ENCODE data around the gene PEX11G. TPM values are rescaled to one million over a fixed set of nuclear protein-coding genes. Genes with fewer than 3 reads are reported as not detected.

PEX11G gene
- total RNA-seq, 1 experiment from 2014 or later = 2.8 TPM

GRCh38 chr19:7513809-7514642 lies 25.2 kb upstream of the PEX11G start:
- no peak overlapping the region for H2BK5ac ChIP-seq (ENCODE audit: insufficient read length, low read length)
- peaks cover 14% of the 10 kb centered on the region for H3K27me3 Mint-ChIP-seq (ENCODE audit: low read depth)
- no peak overlapping the region for H4K8ac ChIP-seq (replicated peaks; ENCODE audit: insufficient read length, low read depth, low read length)
- H3K23me2 ChIP-seq (ENCODE audit: insufficient read length, low read depth, low read length, poor library complexity, severe bottlenecking) = peaks cover 8% of the 10 kb centered on the region
- H3K27ac ChIP-seq (ENCODE audit: insufficient read length, low read depth, low read length) = no peak overlapping the region
- no peak overlapping the region for H3K9ac ChIP-seq (ENCODE audit: extremely low read depth, insufficient read length, low read length)
- no peak overlapping the region for H2AK5ac ChIP-seq (ENCODE audit: insufficient read length, low read length)
- H2AFZ ChIP-seq (ENCODE audit: low read length) = no peak overlapping the region
- no peaks in the 10 kb centered on the region for H3K9me3 ChIP-seq (ENCODE audit: control insufficient read depth, low read depth, low read length)
- peaks cover 11 to 24% of the 10 kb centered on the region in 2 experiments for H3K4me1 Mint-ChIP-seq
- H3K4me1 ChIP-seq (ENCODE audit: insufficient read depth, low read length) = 0 out of 2 replicates have a peak, but pooled peaks cover 4% of the 10 kb centered on the region
- H3K23ac ChIP-seq (ENCODE audit: insufficient read length, low read depth, low read length) = no peak overlapping the region
- no peak overlapping the region for H3K4me2 ChIP-seq (ENCODE audit: insufficient read depth, insufficient read length, low read length)
- no peak overlapping the region for H2BK15ac ChIP-seq (ENCODE audit: low read depth, low read length)
- no peak overlapping the region for H3K4ac ChIP-seq (ENCODE audit: low read depth, low read length)
- no peaks in the 10 kb centered on the region for H4K20me1 ChIP-seq (ENCODE audit: control insufficient read depth, insufficient read depth, insufficient read length)
- H4K5ac ChIP-seq (ENCODE audit: insufficient read length, low read depth, low read length) = no peak overlapping the region
- no peak for DNase-seq
- no peak overlapping the region for H4K91ac ChIP-seq (ENCODE audit: insufficient read length, low read depth, low read length)
- H3K18ac ChIP-seq (ENCODE audit: insufficient read length, low read depth, low read length) = no peak overlapping the region
- H2BK12ac ChIP-seq (ENCODE audit: insufficient read length, low read depth, low read length) = no peak overlapping the region
- H3K4me3 Mint-ChIP-seq = peak overlapping the region in 1 of 2 experiments; percentile 25; a peak in 2 of 5 replicates
- no peak overlapping the region for H3K56ac ChIP-seq (ENCODE audit: insufficient read length, low read depth, low read length)
- peaks cover 0 to 9% (median 6%) of the 10 kb centered on the region in 3 experiments; a peak in 4 of 7 replicates for H3K36me3 Mint-ChIP-seq (ENCODE audit: insufficient read depth in 1 of 3, low read depth in 3 of 3)
- H3K9me3 Mint-ChIP-seq = no peaks in the 10 kb centered on the region; a peak in 1 of 5 replicates
- no peak overlapping the region for H3K14ac ChIP-seq (ENCODE audit: insufficient read depth, low read length)
- no peaks in the 10 kb centered on the region for H3K79me1 ChIP-seq (ENCODE audit: insufficient read depth, low read depth, low read length, poor library complexity, severe bottlenecking)
- H3T11ph ChIP-seq (ENCODE audit: low read length) = no peak overlapping the region
- 0 out of 2 replicates have a peak, but pooled peaks cover 2% of the 10 kb centered on the region for H3K79me2 ChIP-seq (ENCODE audit: insufficient read depth, low read length)
- H2BK20ac ChIP-seq (ENCODE audit: low read depth, low read length, poor library complexity, severe bottlenecking) = no peak overlapping the region
- no peaks in the 10 kb centered on the region for H3K27me3 ChIP-seq (ENCODE audit: insufficient read depth, low read length)
- no peak overlapping the region for H3K27ac Mint-ChIP-seq
- H2BK120ac ChIP-seq (ENCODE audit: low read depth, low read length, poor library complexity, severe bottlenecking) = no peak overlapping the region
- TF ChIP-seq, protein P1, sequence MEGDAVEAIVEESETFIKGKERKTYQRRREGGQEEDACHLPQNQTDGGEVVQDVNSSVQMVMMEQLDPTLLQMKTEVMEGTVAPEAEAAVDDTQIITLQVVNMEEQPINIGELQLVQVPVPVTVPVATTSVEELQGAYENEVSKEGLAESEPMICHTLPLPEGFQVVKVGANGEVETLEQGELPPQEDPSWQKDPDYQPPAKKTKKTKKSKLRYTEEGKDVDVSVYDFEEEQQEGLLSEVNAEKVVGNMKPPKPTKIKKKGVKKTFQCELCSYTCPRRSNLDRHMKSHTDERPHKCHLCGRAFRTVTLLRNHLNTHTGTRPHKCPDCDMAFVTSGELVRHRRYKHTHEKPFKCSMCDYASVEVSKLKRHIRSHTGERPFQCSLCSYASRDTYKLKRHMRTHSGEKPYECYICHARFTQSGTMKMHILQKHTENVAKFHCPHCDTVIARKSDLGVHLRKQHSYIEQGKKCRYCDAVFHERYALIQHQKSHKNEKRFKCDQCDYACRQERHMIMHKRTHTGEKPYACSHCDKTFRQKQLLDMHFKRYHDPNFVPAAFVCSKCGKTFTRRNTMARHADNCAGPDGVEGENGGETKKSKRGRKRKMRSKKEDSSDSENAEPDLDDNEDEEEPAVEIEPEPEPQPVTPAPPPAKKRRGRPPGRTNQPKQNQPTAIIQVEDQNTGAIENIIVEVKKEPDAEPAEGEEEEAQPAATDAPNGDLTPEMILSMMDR (conservative IDR thresholded peaks at IDR 0.05) = no peak
- no CpG with 5 or more reads among the region's 5 CpGs for WGBS (ENCODE audit: extremely low coverage, insufficient read length, low lambda C conversion rate)

Data from H9 (cell line).